Activated CD8-positive, alpha-beta T cell treated with anti-CD3 and anti-CD28 coated beads for 36 hours (primary cell): ENCODE results near the gene IFT81. TPM values are rescaled to one million over a fixed set of nuclear protein-coding genes. Genes with fewer than 3 reads are reported as not detected.

Experiments used
- ATAC-seq: fragments of 200-7000 bp; cut with Tn5 transposase; one replicate; pipeline ENCODE4 v1.10.0; 2021; ENCODE audit warnings: mild to moderate bottlenecking, moderate library complexity
- CTCF ChIA-PET: fragments of 350-600 bp; sonication (Branson Sonifier 250); formaldehyde crosslinking; loops from one replicate; lab custom pipeline; 2021; ENCODE audit warnings: antibody characterized with exemption; lab: Charles Lee
- POLR2A ChIA-PET: fragments of 350-600 bp; sonication (Branson Sonifier 250); formaldehyde crosslinking; loops from one replicate; lab custom pipeline; 2021; ENCODE audit warnings: antibody characterized with exemption; lab: Charles Lee
- DNase-seq: peaks from one replicate; pipeline ENCODE4 v3.0.0-alpha.2; 2020
- H3K27ac Mint-ChIP-seq: one replicate; pipeline ENCODE4 v1.8.0; 2021; ENCODE audit warnings: mild to moderate bottlenecking, mixed read lengths
- H3K27me3 Mint-ChIP-seq: one replicate; pipeline ENCODE4 v1.8.0; 2021; ENCODE audit warnings: mixed read lengths
- H3K36me3 Mint-ChIP-seq: one replicate; pipeline ENCODE4 v1.8.0; 2021; ENCODE audit warnings: low read depth, mixed read lengths
- H3K4me1 Mint-ChIP-seq: one replicate; pipeline ENCODE4 v1.8.0; 2021; ENCODE audit warnings: low read depth, mixed read lengths
- H3K4me3 Mint-ChIP-seq: one replicate; pipeline ENCODE4 v1.8.0; 2021; ENCODE audit warnings: mild to moderate bottlenecking, moderate library complexity, mixed read lengths
- H3K9me3 Mint-ChIP-seq: one replicate; pipeline ENCODE4 v1.8.0; 2021; ENCODE audit warnings: mixed read lengths
- intact Hi-C: fragments of 100-400 bp; cut with micrococcal nuclease; formaldehyde crosslinking; loops from one replicate; pipeline ENCODE4 v1.10.0; 2022
- total RNA-seq, 2 experiments: library from RNA; stranded (reverse); gene quantifications; one replicate each; pipeline ENCODE4 v1.2.3, GENCODE V29; 2021
- TF ChIP-seq, protein P1 (sequence below): fragments of 200-600 bp; IDR thresholded peaks from one replicate; pipeline ENCODE4 v1.8.0; 2022; ENCODE audit warnings: antibody characterized with exemption, mild to moderate bottlenecking

The IFT81 gene
- total RNA-seq, 2 experiments from 2014 or later, result 1.8 to 2.8 TPM

DNA sequence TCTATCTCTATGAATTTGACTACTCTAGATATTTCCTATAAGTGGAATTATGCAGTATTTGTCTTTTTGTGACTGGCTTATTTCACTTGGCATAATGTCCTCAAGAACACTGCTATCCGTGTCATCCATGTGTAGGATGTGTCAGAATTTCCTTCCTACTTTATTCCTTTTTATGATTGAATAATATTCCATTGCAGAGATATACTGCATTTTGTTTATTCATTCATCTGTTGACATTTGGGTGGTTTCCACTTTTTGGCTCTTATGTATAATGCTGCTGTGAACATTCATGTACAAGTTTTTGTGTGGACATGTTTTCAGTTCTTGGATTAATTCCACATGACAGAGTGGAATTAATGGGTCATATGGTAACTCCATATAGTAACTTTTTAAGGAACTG, 111.2 kb downstream of the IFT81 start:
- no peaks in the 10 kb centered on the region for H3K36me3 Mint-ChIP-seq
- H3K4me1 Mint-ChIP-seq, result peaks cover 2% of the 10 kb centered on the region
- ATAC-seq (no peak), DNase-seq (no peak)
- intact Hi-C loops, result no loop called here
- TF ChIP-seq, protein P1, sequence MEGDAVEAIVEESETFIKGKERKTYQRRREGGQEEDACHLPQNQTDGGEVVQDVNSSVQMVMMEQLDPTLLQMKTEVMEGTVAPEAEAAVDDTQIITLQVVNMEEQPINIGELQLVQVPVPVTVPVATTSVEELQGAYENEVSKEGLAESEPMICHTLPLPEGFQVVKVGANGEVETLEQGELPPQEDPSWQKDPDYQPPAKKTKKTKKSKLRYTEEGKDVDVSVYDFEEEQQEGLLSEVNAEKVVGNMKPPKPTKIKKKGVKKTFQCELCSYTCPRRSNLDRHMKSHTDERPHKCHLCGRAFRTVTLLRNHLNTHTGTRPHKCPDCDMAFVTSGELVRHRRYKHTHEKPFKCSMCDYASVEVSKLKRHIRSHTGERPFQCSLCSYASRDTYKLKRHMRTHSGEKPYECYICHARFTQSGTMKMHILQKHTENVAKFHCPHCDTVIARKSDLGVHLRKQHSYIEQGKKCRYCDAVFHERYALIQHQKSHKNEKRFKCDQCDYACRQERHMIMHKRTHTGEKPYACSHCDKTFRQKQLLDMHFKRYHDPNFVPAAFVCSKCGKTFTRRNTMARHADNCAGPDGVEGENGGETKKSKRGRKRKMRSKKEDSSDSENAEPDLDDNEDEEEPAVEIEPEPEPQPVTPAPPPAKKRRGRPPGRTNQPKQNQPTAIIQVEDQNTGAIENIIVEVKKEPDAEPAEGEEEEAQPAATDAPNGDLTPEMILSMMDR, result no peak
- no peak overlapping the region for H3K27ac Mint-ChIP-seq
- POLR2A ChIA-PET, result no interaction called here
- H3K4me3 Mint-ChIP-seq, result no peak overlapping the region
- H3K27me3 Mint-ChIP-seq, result peaks cover 5% of the 10 kb centered on the region
- H3K9me3 Mint-ChIP-seq, result no peaks in the 10 kb centered on the region
- CTCF ChIA-PET, result no interaction called here

DNA sequence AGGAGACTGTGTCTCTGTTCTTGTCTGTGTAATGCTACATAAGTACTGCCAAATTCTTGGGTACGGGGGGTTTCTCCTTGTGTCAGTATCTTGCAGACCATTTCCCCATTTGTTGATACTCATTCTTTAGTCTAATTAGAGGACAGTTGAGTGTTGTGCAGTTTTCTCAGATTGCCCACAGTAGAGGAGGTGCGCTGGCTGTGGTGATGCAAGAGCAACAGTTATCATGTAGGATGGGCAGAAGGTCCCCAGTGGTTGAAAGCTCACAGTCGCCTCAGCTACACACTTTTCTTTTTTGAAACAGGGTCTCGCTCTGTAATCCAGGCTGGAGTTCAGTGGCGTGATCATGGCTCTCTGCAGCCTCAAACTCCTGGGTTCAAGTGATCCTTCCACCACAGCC, 119.1 kb downstream of the IFT81 start:
- TF ChIP-seq, protein P1, result no peak
- ATAC-seq, result no peak
- ChIA-PET POLR2A (no interaction called here), CTCF (interaction anchor here (2.1 kb wide), 1 partner anchor 143 kb away, joined by 7 read pairs; no protein-coding TSS in a partner anchor)
- DNase-seq, result no peak
- intact Hi-C loops, result no loop called here
- Mint-ChIP-seq H3K4me3 (no peak overlapping the region), H3K4me1 (no peaks in the 10 kb centered on the region), H3K36me3 (no peaks in the 10 kb centered on the region), H3K27ac (no peak overlapping the region), H3K27me3 (peaks cover 8% of the 10 kb centered on the region), H3K9me3 (no peaks in the 10 kb centered on the region)

DNA sequence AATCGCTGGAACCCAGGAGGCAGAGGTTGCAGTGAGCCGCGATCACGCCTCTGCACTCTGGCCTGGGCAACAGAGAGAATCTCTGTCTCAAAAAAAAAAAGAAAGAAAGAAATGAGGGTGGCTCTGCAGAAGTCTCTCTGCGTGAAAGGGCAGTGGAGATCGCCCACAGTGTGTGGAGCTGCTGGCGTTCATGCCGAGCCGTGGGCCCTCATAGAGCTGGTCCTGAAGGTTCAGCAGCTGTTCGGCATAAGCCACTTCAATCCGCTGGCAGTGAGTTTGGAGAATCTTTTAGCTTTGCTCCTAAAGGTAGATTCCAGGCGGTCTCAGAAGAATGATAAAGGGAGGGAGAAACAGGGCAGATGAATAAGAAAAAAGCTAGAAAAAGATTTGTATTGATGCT, 120.2 kb downstream of the IFT81 start:
- Mint-ChIP-seq H3K9me3 (no peaks in the 10 kb centered on the region), H3K36me3 (no peaks in the 10 kb centered on the region), H3K4me3 (no peak overlapping the region), H3K27ac (no peak overlapping the region), H3K27me3 (peaks cover 6% of the 10 kb centered on the region), H3K4me1 (no peaks in the 10 kb centered on the region)
- intact Hi-C loops, result no loop called here
- ATAC-seq (no peak), DNase-seq (no peak)
- ChIA-PET CTCF (interaction anchor here (1.1 to 2.1 kb wide), 3 partner anchors 14 to 145 kb away, joined by 3 to 7 read pairs (median 4); no protein-coding TSS in a partner anchor), POLR2A (no interaction called here)
- TF ChIP-seq, protein P1, result no peak

DNA sequence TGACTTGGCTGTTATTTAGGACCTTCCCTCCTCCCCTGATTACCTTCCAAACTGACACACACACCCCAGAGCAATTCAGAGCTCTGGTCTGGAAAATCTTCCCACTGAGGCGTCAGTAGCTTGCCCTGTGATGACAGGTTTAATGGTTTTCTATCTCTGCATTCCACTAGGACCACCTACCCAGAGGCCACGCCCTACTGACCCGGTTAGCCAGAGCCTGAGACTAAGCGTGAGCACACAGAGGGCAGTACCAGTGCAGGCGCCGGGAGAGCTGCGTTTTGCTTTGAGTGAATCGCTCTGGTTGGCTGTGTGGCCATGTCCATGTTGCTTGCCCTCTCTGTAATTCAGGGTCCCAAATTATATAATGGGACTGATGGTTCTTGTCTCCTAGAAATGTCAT, 120.7 kb downstream of the IFT81 start:
- TF ChIP-seq, protein P1, result no peak
- intact Hi-C loops, result no loop called here
- no peaks in the 10 kb centered on the region for H3K36me3 Mint-ChIP-seq
- H3K9me3 Mint-ChIP-seq, result no peaks in the 10 kb centered on the region
- POLR2A ChIA-PET, result no interaction called here
- CTCF ChIA-PET, result interaction anchor here (1.1 to 2.1 kb wide), 3 partner anchors 14 to 145 kb away, joined by 3 to 7 read pairs (median 4); no protein-coding TSS in a partner anchor
- H3K27ac Mint-ChIP-seq, result no peak overlapping the region
- H3K4me1 Mint-ChIP-seq, result no peaks in the 10 kb centered on the region
- peaks cover 6% of the 10 kb centered on the region for H3K27me3 Mint-ChIP-seq
- H3K4me3 Mint-ChIP-seq, result no peak overlapping the region
- ATAC-seq, result no peak
- DNase-seq, result no peak

DNA sequence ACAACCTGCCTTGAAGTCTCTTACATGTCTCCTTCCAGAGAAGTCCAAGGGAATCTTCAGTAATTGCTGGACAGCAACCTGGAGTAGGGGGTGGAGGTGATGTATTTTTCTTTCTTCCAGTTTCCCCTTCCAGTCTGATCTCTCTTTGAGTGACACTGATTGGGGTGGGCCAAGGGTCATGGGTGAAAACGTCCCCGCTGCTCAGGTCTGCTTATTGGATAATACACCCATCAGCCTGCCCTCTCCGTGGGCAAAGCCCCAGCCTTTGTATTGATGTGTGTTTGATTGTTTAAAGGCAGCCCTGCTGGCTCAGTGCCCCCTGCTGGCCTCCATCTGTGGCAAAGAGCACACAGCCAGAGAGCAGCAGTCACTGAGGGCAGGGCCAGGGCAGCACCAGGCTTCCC, 121.2 kb downstream of the IFT81 start:
- no peaks in the 10 kb centered on the region for H3K36me3 Mint-ChIP-seq
- H3K9me3 Mint-ChIP-seq, result no peaks in the 10 kb centered on the region
- no peak overlapping the region for H3K27ac Mint-ChIP-seq
- no peak overlapping the region for H3K4me3 Mint-ChIP-seq
- H3K27me3 Mint-ChIP-seq, result peaks cover 3% of the 10 kb centered on the region
- intact Hi-C loops, result no loop called here
- TF ChIP-seq, protein P1, result peak; percentile 50
- CTCF ChIA-PET, result interaction anchor here (1.0 to 1.4 kb wide), 3 partner anchors 11 to 42 kb away, joined by 4 to 6 read pairs (median 4); no protein-coding TSS in a partner anchor
- ATAC-seq (peak; percentile 87), DNase-seq (peak; percentile 68)
- H3K4me1 Mint-ChIP-seq, result no peaks in the 10 kb centered on the region
- POLR2A ChIA-PET, result no interaction called here
